HepG2 (cell line): ENCODE measurements around the gene EPN2. TPM values are rescaled to one million over a fixed set of nuclear protein-coding genes. Genes with fewer than 3 reads are reported as not detected.
A peak's percentile ranks its signal among the peaks of the same experiment; 100 is the strongest.

ENCODE experiments used
- AFF4 ChIP-seq: sonication (generic); formaldehyde crosslinking; IDR thresholded peaks from 2 replicates; pipeline ENCODE4 v1.4.0; 2020; ENCODE audit warnings: missing genetic modification reagents
- CHD2 ChIP-seq: IDR thresholded peaks from 2 replicates; pipeline ENCODE4 v1.6.1; 2011; ENCODE audit warnings: low read depth, low read length, improper control_type of control experiment
- GATA4 ChIP-seq: sonication (generic); IDR thresholded peaks from 2 replicates; pipeline ENCODE4 v1.6.1; 2016; ENCODE audit warnings: antibody characterized with exemption, low read depth, borderline replicate concordance
- GRHL1 ChIP-seq: sonication (generic); formaldehyde crosslinking; conservative IDR thresholded peaks from 2 replicates; pipeline ENCODE4 v1.8.0; 2022; ENCODE audit warnings: missing genetic modification reagents
- HBP1 ChIP-seq: IDR thresholded peaks from 2 replicates; pipeline ENCODE4 v1.6.1; 2016; ENCODE audit warnings: low read depth, control low read depth
- HNRNPK ChIP-seq: fragments of 200-400 bp; formaldehyde crosslinking; IDR thresholded peaks from 2 replicates; pipeline ENCODE4 v1.6.1; 2018; ENCODE audit warnings: low read length, low read depth, moderate library complexity, mild to moderate bottlenecking; ENCODE audit not compliant: poor library complexity, severe bottlenecking
- HNRNPLL ChIP-seq: fragments of 200-400 bp; formaldehyde crosslinking; IDR thresholded peaks from 2 replicates; pipeline ENCODE4 v1.6.1; 2017; ENCODE audit warnings: mild to moderate bottlenecking, low read depth, low read length; ENCODE audit not compliant: poor library complexity, severe bottlenecking
- NKX3-1 ChIP-seq: sonication (generic); formaldehyde crosslinking; IDR thresholded peaks from 2 replicates; pipeline ENCODE4 v1.5.0; 2020; ENCODE audit warnings: missing genetic modification reagents
- POGZ ChIP-seq: sonication (generic); formaldehyde crosslinking; IDR thresholded peaks from 2 replicates; pipeline ENCODE4 v1.4.0; 2020; ENCODE audit warnings: mild to moderate bottlenecking, missing genetic modification reagents
- SATB2 ChIP-seq: sonication (generic); formaldehyde crosslinking; IDR thresholded peaks from 2 replicates; pipeline ENCODE4 v1.5.0; 2020; ENCODE audit warnings: missing genetic modification reagents
- SRY ChIP-seq: sonication (generic); formaldehyde crosslinking; IDR thresholded peaks from 2 replicates; pipeline ENCODE4 v1.8.0; 2022; ENCODE audit warnings: mild to moderate bottlenecking, missing genetic modification reagents
- ZFP36L2 ChIP-seq: sonication (generic); formaldehyde crosslinking; IDR thresholded peaks from 2 replicates; pipeline ENCODE4 v1.4.0; 2020; ENCODE audit warnings: missing genetic modification reagents
- ZNF274 ChIP-seq: sonication (generic); formaldehyde crosslinking; IDR thresholded peaks from 2 replicates; pipeline ENCODE4 v1.5.1; 2020; ENCODE audit warnings: mild to moderate bottlenecking, missing genetic modification reagents
- ZNF367 ChIP-seq: sonication (generic); formaldehyde crosslinking; IDR thresholded peaks from 2 replicates; pipeline ENCODE4 v1.4.0; 2020; ENCODE audit warnings: missing genetic modification reagents, borderline replicate concordance
- ZNF570 ChIP-seq: sonication (generic); formaldehyde crosslinking; IDR thresholded peaks from 2 replicates; pipeline ENCODE4 v1.4.0; 2020; ENCODE audit warnings: mild to moderate bottlenecking, missing genetic modification reagents, borderline replicate concordance
- ZNF883 ChIP-seq: sonication (generic); formaldehyde crosslinking; IDR thresholded peaks from 2 replicates; pipeline ENCODE4 v1.5.1; 2020; ENCODE audit warnings: mild to moderate bottlenecking, missing genetic modification reagents; ENCODE audit errors: not compliant biosample characterization
- ZSCAN12 ChIP-seq: sonication (generic); formaldehyde crosslinking; IDR thresholded peaks from 2 replicates; pipeline ENCODE4 v1.9.0; 2021; ENCODE audit warnings: mild to moderate bottlenecking, missing genetic modification reagents
- ZSCAN31 ChIP-seq: sonication (generic); formaldehyde crosslinking; IDR thresholded peaks from 2 replicates; pipeline ENCODE4 v1.5.0; 2020; ENCODE audit warnings: low read depth, mild to moderate bottlenecking, missing genetic modification reagents
- polyA plus RNA-seq, 8 experiments: library from polyadenylated mRNA; depleted of rRNA in 3 of 8; stranded (reverse) in 7 of 8; unstranded in 1 of 8; fragments of >200 nt; fragmentation: Illumina TruSeq in 4 of 8; extraction: Trizol in 4 of 8; gene quantifications; 2 replicates each; pipeline versions ENCODE4 v1.2.1 to v1.2.3, GENCODE V29; 2011 to 2016; ENCODE audit warnings: low read depth in 4 of 8, missing spikeins in 1 of 8, mixed read lengths in 1 of 8; ENCODE audit not compliant: insufficient read depth in 1 of 8
- total RNA-seq, 5 experiments: library from RNA; depleted of rRNA; stranded (reverse); fragments of >200 nt; fragmentation: Illumina TruSeq; extraction: Trizol; gene quantifications; 2 replicates each; pipeline ENCODE4 v1.2.3, GENCODE V29; 2016; ENCODE audit warnings: low read depth in 1 of 5
- TF ChIP-seq, protein P1 (sequence below): sonication (generic); formaldehyde crosslinking; IDR thresholded peaks from 2 replicates; pipeline ENCODE4 v1.9.0; 2021; ENCODE audit warnings: missing genetic modification reagents, borderline replicate concordance

EPN2 gene
- total and polyA plus RNA-seq, 2 of the 13 experiments (the other 11 are each of a cell fraction or from before 2014, with no cell fraction given): 7.8 to 19.2 TPM

- TF ChIP-seq AFF4 (no peak), ZSCAN31 (CRISPR knock-in tag) (peak; percentile 85), HNRNPK (no peak), ZFP36L2 (CRISPR knock-in tag) (no peak), HBP1 (no peak; the same call in 1 of the 2 replicates), ZNF367 (CRISPR knock-in tag) (no peak), ZNF274 (CRISPR knock-in tag) (no peak), POGZ (CRISPR knock-in tag) (no peak), CHD2 (no peak), ZNF883 (no peak), HNRNPLL (peak; percentile 64), SATB2 (CRISPR knock-in tag) (no peak), GRHL1 (CRISPR knock-in tag) (no peak), ZNF570 (CRISPR knock-in tag) (no peak), ZSCAN12 (CRISPR knock-in tag) (no peak), NKX3-1 (CRISPR knock-in tag) (no peak; the same call in 1 of the 2 replicates), GATA4 (no peak), SRY (CRISPR knock-in tag) (peak; percentile 31; the same call in 1 of the 2 replicates)
- TF ChIP-seq, protein P1, sequence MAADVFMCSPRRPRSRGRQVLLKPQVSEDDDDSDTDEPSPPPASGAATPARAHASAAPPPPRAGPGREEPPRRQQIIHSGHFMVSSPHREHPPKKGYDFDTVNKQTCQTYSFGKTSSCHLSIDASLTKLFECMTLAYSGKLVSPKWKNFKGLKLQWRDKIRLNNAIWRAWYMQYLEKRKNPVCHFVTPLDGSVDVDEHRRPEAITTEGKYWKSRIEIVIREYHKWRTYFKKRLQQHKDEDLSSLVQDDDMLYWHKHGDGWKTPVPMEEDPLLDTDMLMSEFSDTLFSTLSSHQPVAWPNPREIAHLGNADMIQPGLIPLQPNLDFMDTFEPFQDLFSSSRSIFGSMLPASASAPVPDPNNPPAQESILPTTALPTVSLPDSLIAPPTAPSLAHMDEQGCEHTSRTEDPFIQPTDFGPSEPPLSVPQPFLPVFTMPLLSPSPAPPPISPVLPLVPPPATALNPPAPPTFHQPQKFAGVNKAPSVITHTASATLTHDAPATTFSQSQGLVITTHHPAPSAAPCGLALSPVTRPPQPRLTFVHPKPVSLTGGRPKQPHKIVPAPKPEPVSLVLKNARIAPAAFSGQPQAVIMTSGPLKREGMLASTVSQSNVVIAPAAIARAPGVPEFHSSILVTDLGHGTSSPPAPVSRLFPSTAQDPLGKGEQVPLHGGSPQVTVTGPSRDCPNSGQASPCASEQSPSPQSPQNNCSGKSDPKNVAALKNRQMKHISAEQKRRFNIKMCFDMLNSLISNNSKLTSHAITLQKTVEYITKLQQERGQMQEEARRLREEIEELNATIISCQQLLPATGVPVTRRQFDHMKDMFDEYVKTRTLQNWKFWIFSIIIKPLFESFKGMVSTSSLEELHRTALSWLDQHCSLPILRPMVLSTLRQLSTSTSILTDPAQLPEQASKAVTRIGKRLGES (CRISPR knock-in tag): no peak
These were observed 125.3 kb downstream of the EPN2 start, which contains the start of gene B9D1 (continued) for GRCh38 chr17:19362277-19363113.
